Measurements from ENCODE around the gene HTT-AS.

The HTT-AS gene

GRCh38 chr4:3035249-3035648 is 39.1 kb downstream of the HTT-AS start:
- Histone ChIP-seq H3K27me3 (ENCODE audit: insufficient read depth, low read length) (no peaks in the 10 kb centered on the region), H3K4me2 (ENCODE audit: low read length) (no peak overlapping the region), H3F3A (ENCODE audit: insufficient read depth, low read length) (no peaks in the 10 kb centered on the region), H3K4me1 (ENCODE audit: insufficient read depth, low read length, severe bottlenecking) (no peaks in the 10 kb centered on the region), H3K36me3 (ENCODE audit: insufficient read depth, low read length) (no peaks in the 10 kb centered on the region), H2AFZ (ENCODE audit: low read length) (no peak overlapping the region), H3K27ac (ENCODE audit: low read depth, low read length, poor library complexity, severe bottlenecking) (no peak overlapping the region), H3K79me2 (ENCODE audit: insufficient read depth, low read length) (no peaks in the 10 kb centered on the region), H4K20me1 (ENCODE audit: insufficient read depth, low read length) (no peaks in the 10 kb centered on the region), H3K9me2 (ENCODE audit: low read depth, low read length) (no peaks in the 10 kb centered on the region), H3K9ac (ENCODE audit: low read length) (no peak overlapping the region), H3K9me3 (ENCODE audit: low read length) (no peaks in the 10 kb centered on the region), H3K4me3 (ENCODE audit: low read depth, low read length, poor library complexity, severe bottlenecking) (no peak overlapping the region)
- no peak for TF ChIP-seq EZH2 (IDR thresholded peaks at IDR 0.05; ENCODE audit: borderline replicate concordance, low read length)
- TF ChIP-seq, protein P1, sequence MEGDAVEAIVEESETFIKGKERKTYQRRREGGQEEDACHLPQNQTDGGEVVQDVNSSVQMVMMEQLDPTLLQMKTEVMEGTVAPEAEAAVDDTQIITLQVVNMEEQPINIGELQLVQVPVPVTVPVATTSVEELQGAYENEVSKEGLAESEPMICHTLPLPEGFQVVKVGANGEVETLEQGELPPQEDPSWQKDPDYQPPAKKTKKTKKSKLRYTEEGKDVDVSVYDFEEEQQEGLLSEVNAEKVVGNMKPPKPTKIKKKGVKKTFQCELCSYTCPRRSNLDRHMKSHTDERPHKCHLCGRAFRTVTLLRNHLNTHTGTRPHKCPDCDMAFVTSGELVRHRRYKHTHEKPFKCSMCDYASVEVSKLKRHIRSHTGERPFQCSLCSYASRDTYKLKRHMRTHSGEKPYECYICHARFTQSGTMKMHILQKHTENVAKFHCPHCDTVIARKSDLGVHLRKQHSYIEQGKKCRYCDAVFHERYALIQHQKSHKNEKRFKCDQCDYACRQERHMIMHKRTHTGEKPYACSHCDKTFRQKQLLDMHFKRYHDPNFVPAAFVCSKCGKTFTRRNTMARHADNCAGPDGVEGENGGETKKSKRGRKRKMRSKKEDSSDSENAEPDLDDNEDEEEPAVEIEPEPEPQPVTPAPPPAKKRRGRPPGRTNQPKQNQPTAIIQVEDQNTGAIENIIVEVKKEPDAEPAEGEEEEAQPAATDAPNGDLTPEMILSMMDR (IDR thresholded peaks at IDR 0.05; ENCODE audit: low read length), result no peak

DNA sequence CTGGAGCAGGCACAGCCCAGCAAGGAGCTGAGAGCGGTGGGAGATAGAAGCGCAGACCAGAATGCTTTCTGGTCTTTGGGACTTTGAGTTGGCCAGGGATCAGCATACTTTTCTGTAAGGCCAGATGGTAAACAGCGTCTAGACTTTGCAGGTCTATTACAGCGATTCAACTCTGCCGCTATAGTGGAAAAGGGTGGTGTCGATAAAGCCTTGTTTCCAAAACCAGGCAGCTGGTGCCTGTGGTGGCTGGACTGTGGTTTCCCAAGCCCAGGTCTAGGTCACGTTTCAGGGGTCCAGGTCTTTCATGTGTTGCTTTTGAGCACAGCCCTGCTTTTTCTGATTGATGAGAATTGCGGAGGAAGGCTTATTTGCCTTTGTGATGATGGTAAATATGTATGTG is 40.1 kb downstream of the HTT-AS start:
- H3K4me2 ChIP-seq (ENCODE audit: low read length), result no peak overlapping the region
- no peaks in the 10 kb centered on the region for H3K79me2 ChIP-seq (ENCODE audit: insufficient read depth, low read length)
- no peak overlapping the region for H2AFZ ChIP-seq (ENCODE audit: low read length)
- no peaks in the 10 kb centered on the region for H3K4me1 ChIP-seq (ENCODE audit: insufficient read depth, low read length, severe bottlenecking)
- H3K27ac ChIP-seq (ENCODE audit: low read depth, low read length, poor library complexity, severe bottlenecking), result no peak overlapping the region
- no peaks in the 10 kb centered on the region for H3K9me2 ChIP-seq (ENCODE audit: low read depth, low read length)
- H3K9me3 ChIP-seq (ENCODE audit: low read length), result no peaks in the 10 kb centered on the region
- H3K36me3 ChIP-seq (ENCODE audit: insufficient read depth, low read length), result no peaks in the 10 kb centered on the region
- no peaks in the 10 kb centered on the region for H4K20me1 ChIP-seq (ENCODE audit: insufficient read depth, low read length)
- no peak overlapping the region for H3K4me3 ChIP-seq (ENCODE audit: low read depth, low read length, poor library complexity, severe bottlenecking)
- no peak for TF ChIP-seq EZH2 (IDR thresholded peaks at IDR 0.05; ENCODE audit: borderline replicate concordance, low read length)
- TF ChIP-seq, protein P1 (IDR thresholded peaks at IDR 0.05; ENCODE audit: low read length), result no peak
- H3K9ac ChIP-seq (ENCODE audit: low read length), result no peak overlapping the region
- no peaks in the 10 kb centered on the region for H3K27me3 ChIP-seq (ENCODE audit: insufficient read depth, low read length)
- H3F3A ChIP-seq (ENCODE audit: insufficient read depth, low read length), result no peaks in the 10 kb centered on the region

DNA sequence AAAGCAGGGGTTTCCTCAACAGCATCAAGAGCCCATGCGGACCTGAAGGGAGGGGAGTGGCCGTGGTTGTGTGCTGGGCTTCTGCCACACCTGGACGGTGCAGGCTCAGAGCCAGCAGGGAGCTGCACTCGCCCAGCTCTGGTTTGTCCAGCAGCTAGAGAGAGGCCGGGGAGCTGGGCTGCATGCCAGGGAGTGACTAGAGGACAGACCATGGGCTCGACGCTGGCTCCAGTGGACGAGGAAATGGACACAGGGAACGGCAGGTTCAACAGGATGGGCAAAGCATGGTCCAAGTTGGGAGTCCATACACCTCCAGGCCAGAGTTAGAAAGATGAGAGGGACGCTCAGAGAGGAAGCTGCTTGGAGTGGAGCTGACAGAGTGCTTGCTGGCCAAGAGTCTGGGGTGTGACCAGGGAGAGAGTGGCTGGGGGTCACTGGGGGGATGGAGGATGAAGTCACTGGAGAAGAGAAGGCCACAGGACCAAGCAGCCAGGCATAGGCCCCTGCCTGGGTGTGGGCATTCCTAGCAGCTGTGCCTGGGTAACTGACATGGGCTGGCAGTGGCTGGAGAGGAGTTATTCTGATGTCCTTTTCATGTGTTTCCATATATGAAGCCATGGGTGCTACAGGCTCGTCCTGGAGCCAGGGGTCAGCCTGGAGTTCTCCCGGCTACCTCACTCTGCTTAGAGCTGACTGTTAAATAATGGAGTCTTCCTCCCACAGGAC is 42.8 kb downstream of the HTT-AS start:
- no peak overlapping the region for H3K9ac ChIP-seq (ENCODE audit: low read length)
- no peaks in the 10 kb centered on the region for H3K79me2 ChIP-seq (ENCODE audit: insufficient read depth, low read length)

More for the DNA sequence above, 42.8 kb downstream of the HTT-AS start:
- no peaks in the 10 kb centered on the region for H3K9me2 ChIP-seq (ENCODE audit: low read depth, low read length)
- no peaks in the 10 kb centered on the region for H3K27me3 ChIP-seq (ENCODE audit: insufficient read depth, low read length)
- no peaks in the 10 kb centered on the region for H3K9me3 ChIP-seq (ENCODE audit: low read length)
- no peaks in the 10 kb centered on the region for H4K20me1 ChIP-seq (ENCODE audit: insufficient read depth, low read length)
- no peak overlapping the region for H3K4me2 ChIP-seq (ENCODE audit: low read length)
- no peaks in the 10 kb centered on the region for H3K4me1 ChIP-seq (ENCODE audit: insufficient read depth, low read length, severe bottlenecking)
- no peak overlapping the region for H3K27ac ChIP-seq (ENCODE audit: low read depth, low read length, poor library complexity, severe bottlenecking)
- TF ChIP-seq, protein P1 (IDR thresholded peaks at IDR 0.05; ENCODE audit: low read length), result no peak
- TF ChIP-seq EZH2 (IDR thresholded peaks at IDR 0.05; ENCODE audit: borderline replicate concordance, low read length), result no peak
- no peak overlapping the region for H3K4me3 ChIP-seq (ENCODE audit: low read depth, low read length, poor library complexity, severe bottlenecking)
- H3F3A ChIP-seq (ENCODE audit: insufficient read depth, low read length), result no peaks in the 10 kb centered on the region
- no peaks in the 10 kb centered on the region for H3K36me3 ChIP-seq (ENCODE audit: insufficient read depth, low read length)
- no peak overlapping the region for H2AFZ ChIP-seq (ENCODE audit: low read length)

Measured in OCI-LY1 (cell line).